IPS DF 19.7 (cell line): ENCODE results near the gene RCAN2.

Experiments used
- DNase-seq: peaks from one replicate; pipeline ENCODE4 v3.0.0-alpha.2; 2013; ENCODE audit warnings: low read depth, low spot score

Gene RCAN2

GRCh38 chr6:46215777-46216176 lies 275.5 kb downstream of the RCAN2 start:
- DNase-seq = no peak

GRCh38 chr6:46215213-46215612 lies 276.0 kb downstream of the RCAN2 start:
- DNase-seq = no peak

- DNase-seq = no peak
Measured at GRCh38 chr6:46211917-46212316, 279.3 kb downstream of the RCAN2 start.

- no peak for DNase-seq
Measured at GRCh38 chr6:46210294-46210693, 281.0 kb downstream of the RCAN2 start.

- no peak for DNase-seq
Measured at GRCh38 chr6:46208303-46208702, 282.9 kb downstream of the RCAN2 start.

GRCh38 chr6:46207174-46207573 lies 284.1 kb downstream of the RCAN2 start:
- no peak for DNase-seq

- no peak for DNase-seq
Measured at GRCh38 chr6:46204880-46205650, 286.2 kb downstream of the RCAN2 start.

GRCh38 chr6:46203391-46204177 lies 287.7 kb downstream of the RCAN2 start:
- DNase-seq = no peak

GRCh38 chr6:46201702-46202101 lies 289.5 kb downstream of the RCAN2 start:
- DNase-seq = no peak

GRCh38 chr6:46199387-46199786 lies 291.9 kb downstream of the RCAN2 start:
- DNase-seq = no peak

GRCh38 chr6:46191961-46192360 lies 299.3 kb downstream of the RCAN2 start:
- no peak for DNase-seq

- DNase-seq = no peak
Measured at GRCh38 chr6:46190889-46191288, 300.4 kb downstream of the RCAN2 start.

GRCh38 chr6:46189726-46190125 lies 301.5 kb downstream of the RCAN2 start:
- no peak for DNase-seq

- DNase-seq = no peak
Measured at GRCh38 chr6:46186583-46186982, 304.7 kb downstream of the RCAN2 start.

- no peak for DNase-seq
Measured at GRCh38 chr6:46184114-46184513, 307.1 kb downstream of the RCAN2 start.

- DNase-seq = no peak
Measured at GRCh38 chr6:46175976-46176375, 315.3 kb downstream of the RCAN2 start.

- no peak for DNase-seq
Measured at GRCh38 chr6:46175446-46175845, 315.8 kb downstream of the RCAN2 start.

GRCh38 chr6:46174904-46175303 lies 316.3 kb downstream of the RCAN2 start:
- DNase-seq = no peak

- DNase-seq = no peak
Measured at GRCh38 chr6:46172176-46172575, 319.1 kb downstream of the RCAN2 start.
